Loucy (cell line): ENCODE results near the gene GPHN.

ENCODE experiments used
- CTCF ChIP-seq: fragments of 200-600 bp; sonication (generic); conservative IDR thresholded peaks from 2 replicates; pipeline ENCODE4 v1.5.1; 2014; ENCODE audit warnings: mild to moderate bottlenecking, antibody characterized with exemption, low read length
- EZH2phosphoT487 ChIP-seq: fragments of 200-600 bp; IDR thresholded peaks from 2 replicates; pipeline ENCODE4 v1.6.1; 2018; ENCODE audit warnings: antibody characterized with exemption, mild to moderate bottlenecking, moderate library complexity, borderline replicate concordance

- TF ChIP-seq CTCF (no peak), EZH2phosphoT487 (no peak)
Measured at GRCh38 chr14:67140556-67140955, 632.6 kb downstream of the GPHN start.
